Right lobe of liver (tissue), 6 donors: Measurements from ENCODE around the gene CCDC81. TPM values are rescaled to one million over a fixed set of nuclear protein-coding genes. Genes with fewer than 3 reads are reported as not detected.

Source experiments
- ATAC-seq, 4 donors: fragments of 200-7000 bp; cut with Tn5 transposase; one replicate each; pipeline ENCODE4 v1.9.1; 2020; ENCODE audit warnings: mild to moderate bottlenecking in 4 of 4, moderate library complexity in 4 of 4
- DNase-seq, 3 donors: peaks; one replicate each; pipeline ENCODE4 v3.0.0-alpha.2; 2020
- H3K27ac ChIP-seq, 3 donors: fragments of 200-600 bp; one replicate each; pipeline ENCODE4 v1.8.0; 2022
- H3K27me3 ChIP-seq, 2 donors: fragments of 200-600 bp; one replicate each; pipeline ENCODE4 v1.8.0; 2022
- H3K36me3 ChIP-seq, 4 donors: fragments of 200-600 bp; sonication (generic) in 1 of 4; one replicate each; pipeline versions ENCODE4 v1.5.1 to v1.8.0; 2017 to 2022; ENCODE audit warnings: control low read depth in 1 of 4
- H3K4me1 ChIP-seq, 4 donors: fragments of 200-600 bp; sonication (generic) in 1 of 4; one replicate each; pipeline versions ENCODE4 v1.5.1 to v1.8.0; 2017 to 2022; ENCODE audit warnings: control low read depth in 1 of 4
- H3K4me3 ChIP-seq, 3 donors: fragments of 200-600 bp; one replicate each; pipeline ENCODE4 v1.8.0; 2022
- H3K9me3 ChIP-seq, 4 donors: fragments of 200-600 bp; sonication (generic) in 1 of 4; one replicate each; pipeline versions ENCODE4 v1.5.1 to v1.8.0; 2017 to 2022; ENCODE audit warnings: control low read depth in 1 of 4
- CTCF ChIP-seq, 4 donors: fragments of 200-600 bp in 3 of 4; fragments of 450-650 bp in 1 of 4; IDR thresholded peaks; one replicate each; pipeline versions ENCODE4 v1.5.1 to v1.8.0; 2016 to 2022; ENCODE audit warnings: antibody characterized with exemption in 4 of 4, mild to moderate bottlenecking in 2 of 4
- POLR2A ChIP-seq: fragments of 450-650 bp; IDR thresholded peaks from one replicate; pipeline ENCODE4 v1.6.1; 2017; ENCODE audit warnings: antibody characterized with exemption, mild to moderate bottlenecking
- WGBS: methylation state at CpG from one replicate; pipeline ENCODE4 v1.1.6; 2018; ENCODE audit warnings: low coverage, low lambda C conversion rate; ENCODE audit not compliant: insufficient coverage; ENCODE audit errors: missing lambda C conversion rate; 5-methylcytosine and 5-hydroxymethylcytosine counted together
- intact Hi-C, 2 donors: fragments of 100-400 bp; cut with DNase I; formaldehyde crosslinking; loops; one replicate each; pipeline versions ENCODE4 v1.11.2 to v1.14.1; 2022
- total RNA-seq, 6 experiments: library from RNA; depleted of rRNA in 2 of 6; stranded (reverse); fragments of >200 nt in 2 of 6; fragmentation: NEBNext Ultra II Directional in 3 of 6; extraction: Animal tissue kit (Norgen Biotek cat#: 25700) in 3 of 6; gene quantifications; one replicate each; pipeline versions ENCODE4 v1.1.0 to v1.2.4, GENCODE V29; 2016 to 2023
- donor health status: DM: no; HTN: yes; CAD: no.
- donor health status: DM: no; HTN: no; CAD: no.
- donor health status: DM: no; HTN: no; CAD: no.
- donor health status: DM: no; HTN: yes; CAD: no.
- donor health status: DM: no; HTN: yes; CAD: no.

The CCDC81 gene
- total RNA-seq, 6 experiments from 2014 or later, result 0.12 to 1.6 (median 0.55) TPM; not detected in 1

DNA sequence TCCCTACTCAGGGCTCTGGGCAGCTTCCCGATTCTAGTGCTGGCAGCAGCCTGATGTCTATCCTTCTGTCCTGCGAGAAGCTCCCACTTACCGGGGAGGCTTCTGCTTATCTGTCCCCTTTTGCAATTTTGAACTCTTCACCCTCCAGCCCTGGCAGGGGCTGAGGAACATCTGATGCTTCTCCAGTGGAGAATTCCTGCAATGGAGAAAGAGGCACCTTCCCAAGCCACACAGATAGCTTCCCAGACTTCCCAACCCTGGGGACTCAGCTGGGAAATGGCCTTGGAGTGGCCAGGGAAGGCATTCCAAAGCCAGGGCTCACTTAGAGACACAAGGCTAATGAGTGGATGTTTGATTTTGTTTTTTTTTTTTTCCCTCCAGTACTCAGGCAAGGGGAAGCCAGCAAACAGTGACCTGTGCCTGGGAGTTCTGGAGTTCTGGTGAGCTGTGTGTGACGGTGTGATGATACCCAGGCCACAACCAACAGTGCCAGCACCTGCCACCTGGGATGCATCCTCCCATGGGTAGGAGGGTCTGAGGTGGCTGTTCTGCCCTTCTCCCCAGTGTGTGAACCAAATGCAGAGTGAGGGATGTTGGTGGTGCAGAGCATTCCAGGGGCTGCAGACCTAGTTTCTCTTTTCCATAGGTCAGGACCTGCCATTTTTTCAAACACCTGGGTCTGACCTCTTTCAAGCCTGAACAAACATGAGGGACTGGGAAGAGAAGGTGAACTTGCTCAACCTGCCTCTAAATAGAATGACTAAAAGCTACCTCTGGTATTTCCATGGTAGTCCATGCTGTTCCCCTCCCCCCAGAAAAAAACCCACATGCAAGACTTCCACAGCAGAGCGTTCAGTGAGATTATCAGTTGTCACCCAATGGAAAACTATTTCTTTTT lies 95.1 kb downstream of the CCDC81 start:
- no peak overlapping the region for H3K27ac ChIP-seq
- DNase-seq (no peak), ATAC-seq (peak in 1 of 4 donors; percentile 11)
- TF ChIP-seq POLR2A (no peak), CTCF (IDR thresholded peaks at IDR 0.05) (no peak)
- WGBS, result 74% methylated on average over 3 of the region's 5 CpGs
- intact Hi-C loops, result no loop called here
- no peaks in the 10 kb centered on the region for H3K9me3 ChIP-seq
- H3K36me3 ChIP-seq, result no peaks in the 10 kb centered on the region
- no peaks in the 10 kb centered on the region for H3K4me1 ChIP-seq
- H3K27me3 ChIP-seq, result no peaks in the 10 kb centered on the region
- no peak overlapping the region for H3K4me3 ChIP-seq

Other genes starting within 250 kb of the CCDC81 start
- 10 to 100 TPM in 1 of 6 experiments, 1 to 10 TPM in 5; 6.7 to 10.4 (median 8.9) TPM for gene EED, start 130.1 kb upstream of the CCDC81 start, total RNA-seq
- 10 to 100 TPM; 10.1 to 17.0 (median 14.2) TPM for gene HIKESHI, start 72.6 kb upstream of the CCDC81 start, total RNA-seq